ENCODE measurements around the gene SLC25A36.
A peak's percentile ranks its signal among the peaks of the same experiment; 100 is the strongest.
"Not testable (repeated sequence)": the region's sequence is repeated elsewhere in the genome, so short reads cannot be mapped to it uniquely, and the experiment has no call there.

SLC25A36 gene

GRCh38 chr3:140943781-140944552 lies 2.3 kb downstream of the SLC25A36 start:
- no peak overlapping the region for H4K8ac ChIP-seq (ENCODE audit: low read depth, low read length)
- no peak overlapping the region for H3K9ac ChIP-seq (ENCODE audit: low read length)
- H3K23ac ChIP-seq (ENCODE audit: low read length), result no peak overlapping the region
- no peaks in the 10 kb centered on the region for H3K27me3 ChIP-seq (ENCODE audit: insufficient read depth, low read length, poor library complexity)
- no peaks in the 10 kb centered on the region for H3K36me3 ChIP-seq (ENCODE audit: control insufficient read depth, insufficient read depth, low read length)
- H2BK5ac ChIP-seq (ENCODE audit: low read length), result no peak overlapping the region
- H3K4ac ChIP-seq (ENCODE audit: low read depth, low read length), result no peak overlapping the region
- 100% methylated on average over 1 of the region's 5 CpGs for WGBS (ENCODE audit: extremely low coverage, insufficient coverage, low lambda C conversion rate)
- peaks cover 48% of the 10 kb centered on the region for H3K79me2 ChIP-seq (ENCODE audit: control insufficient read depth, insufficient read depth, low read length)
- peaks cover 7% of the 10 kb centered on the region for H3K79me1 ChIP-seq (ENCODE audit: low read length)
- H3K4me1 ChIP-seq (ENCODE audit: control insufficient read depth, low read depth, low read length), result no peaks in the 10 kb centered on the region
- peak overlapping the region; percentile 17 for H3K56ac ChIP-seq (ENCODE audit: low read length)
- no peak overlapping the region for H3K27ac ChIP-seq (ENCODE audit: low read depth, low read length)
- no peak overlapping the region for H3K4me3 ChIP-seq (ENCODE audit: low read length)
- no peak overlapping the region for H3K18ac ChIP-seq (ENCODE audit: low read length)
- no peak overlapping the region for H2BK120ac ChIP-seq (ENCODE audit: low read depth, low read length)
- H2AK5ac ChIP-seq (ENCODE audit: low read length), result no peak overlapping the region
- no peak overlapping the region for H3K4me2 ChIP-seq (ENCODE audit: low read length)
- H4K5ac ChIP-seq (ENCODE audit: low read length), result no peak overlapping the region
- DNase-seq, result no peak
- no peak overlapping the region for H2BK15ac ChIP-seq (replicated peaks; ENCODE audit: low read depth)

GRCh38 chr3:140948460-140949249 lies 7.0 kb downstream of the SLC25A36 start:
- no peaks in the 10 kb centered on the region for H3K36me3 ChIP-seq (ENCODE audit: control insufficient read depth, insufficient read depth, low read length)
- H4K8ac ChIP-seq (ENCODE audit: low read depth, low read length), result no peak overlapping the region
- H3K27ac ChIP-seq (ENCODE audit: low read depth, low read length), result no peak overlapping the region
- H3K4ac ChIP-seq (ENCODE audit: low read depth, low read length), result no peak overlapping the region
- H3K4me3 ChIP-seq (ENCODE audit: low read length), result no peak overlapping the region
- peaks cover 65% of the 10 kb centered on the region for H3K79me2 ChIP-seq (ENCODE audit: control insufficient read depth, insufficient read depth, low read length)
- peaks cover 8% of the 10 kb centered on the region for H3K79me1 ChIP-seq (ENCODE audit: low read length)
- no peak overlapping the region for H4K5ac ChIP-seq (ENCODE audit: low read length)
- H3K23ac ChIP-seq (ENCODE audit: low read length), result no peak overlapping the region
- H3K4me1 ChIP-seq (ENCODE audit: control insufficient read depth, low read depth, low read length), result no peaks in the 10 kb centered on the region
- no peak overlapping the region for H3K9ac ChIP-seq (ENCODE audit: low read length)
- DNase-seq, result no peak
- H3K27me3 ChIP-seq (ENCODE audit: insufficient read depth, low read length, poor library complexity), result no peaks in the 10 kb centered on the region
- no peak overlapping the region for H2BK120ac ChIP-seq (ENCODE audit: low read depth, low read length)
- no peak overlapping the region for H3K18ac ChIP-seq (ENCODE audit: low read length)
- no peak overlapping the region for H2BK5ac ChIP-seq (ENCODE audit: low read length)
- H3K56ac ChIP-seq (ENCODE audit: low read length), result no peak overlapping the region
- no CpG with 5 or more reads among the region's 5 CpGs for WGBS (ENCODE audit: extremely low coverage, insufficient coverage, low lambda C conversion rate)
- H2BK15ac ChIP-seq (replicated peaks; ENCODE audit: low read depth), result no peak overlapping the region
- no peak overlapping the region for H3K4me2 ChIP-seq (ENCODE audit: low read length)
- H2AK5ac ChIP-seq (ENCODE audit: low read length), result no peak overlapping the region

GRCh38 chr3:140950144-140950543 lies 8.5 kb downstream of the SLC25A36 start:
- Histone ChIP-seq H4K8ac (ENCODE audit: low read depth, low read length) (no peak overlapping the region), H3K23ac (ENCODE audit: low read length) (no peak overlapping the region), H3K4me2 (ENCODE audit: low read length) (no peak overlapping the region), H2BK5ac (ENCODE audit: low read length) (no peak overlapping the region), H3K56ac (ENCODE audit: low read length) (no peak overlapping the region), H2BK15ac (replicated peaks; ENCODE audit: low read depth) (no peak overlapping the region), H3K36me3 (ENCODE audit: control insufficient read depth, insufficient read depth, low read length) (no peaks in the 10 kb centered on the region), H3K4me3 (ENCODE audit: low read length) (no peak overlapping the region), H4K5ac (ENCODE audit: low read length) (no peak overlapping the region), H3K18ac (ENCODE audit: low read length) (no peak overlapping the region), H3K4me1 (ENCODE audit: control insufficient read depth, low read depth, low read length) (no peaks in the 10 kb centered on the region), H2BK120ac (ENCODE audit: low read depth, low read length) (no peak overlapping the region), H3K4ac (ENCODE audit: low read depth, low read length) (no peak overlapping the region), H3K79me2 (ENCODE audit: control insufficient read depth, insufficient read depth, low read length) (peaks cover 67% of the 10 kb centered on the region), H3K27ac (ENCODE audit: low read depth, low read length) (no peak overlapping the region), H3K9ac (ENCODE audit: low read length) (no peak overlapping the region), H3K27me3 (ENCODE audit: insufficient read depth, low read length, poor library complexity) (no peaks in the 10 kb centered on the region), H2AK5ac (ENCODE audit: low read length) (no peak overlapping the region), H3K79me1 (ENCODE audit: low read length) (peaks cover 8% of the 10 kb centered on the region)
- WGBS (ENCODE audit: extremely low coverage, insufficient coverage, low lambda C conversion rate), result no CpG with 5 or more reads among the region's 1 CpG
- no peak for DNase-seq

GRCh38 chr3:140950863-140951262 lies 9.2 kb downstream of the SLC25A36 start:
- Histone ChIP-seq H3K18ac (ENCODE audit: low read length) (no peak overlapping the region), H3K4me3 (ENCODE audit: low read length) (no peak overlapping the region), H4K5ac (ENCODE audit: low read length) (no peak overlapping the region), H2AK5ac (ENCODE audit: low read length) (no peak overlapping the region), H3K27ac (ENCODE audit: low read depth, low read length) (no peak overlapping the region), H2BK15ac (replicated peaks; ENCODE audit: low read depth) (no peak overlapping the region), H3K9ac (ENCODE audit: low read length) (no peak overlapping the region), H3K36me3 (ENCODE audit: control insufficient read depth, insufficient read depth, low read length) (no peaks in the 10 kb centered on the region), H3K79me1 (ENCODE audit: low read length) (peaks cover 6% of the 10 kb centered on the region), H3K4me1 (ENCODE audit: control insufficient read depth, low read depth, low read length) (no peaks in the 10 kb centered on the region), H3K79me2 (ENCODE audit: control insufficient read depth, insufficient read depth, low read length) (peaks cover 68% of the 10 kb centered on the region), H3K4ac (ENCODE audit: low read depth, low read length) (no peak overlapping the region), H3K56ac (ENCODE audit: low read length) (no peak overlapping the region), H2BK120ac (ENCODE audit: low read depth, low read length) (no peak overlapping the region), H3K23ac (ENCODE audit: low read length) (no peak overlapping the region), H2BK5ac (ENCODE audit: low read length) (no peak overlapping the region), H3K27me3 (ENCODE audit: insufficient read depth, low read length, poor library complexity) (no peaks in the 10 kb centered on the region), H4K8ac (ENCODE audit: low read depth, low read length) (no peak overlapping the region), H3K4me2 (ENCODE audit: low read length) (no peak overlapping the region)
- WGBS (ENCODE audit: extremely low coverage, insufficient coverage, low lambda C conversion rate), result no CpG with 5 or more reads among the region's 2 CpGs
- DNase-seq, result peak; percentile 14

- H3K27ac ChIP-seq (ENCODE audit: low read depth, low read length); H3K18ac ChIP-seq (ENCODE audit: low read length); H2AK5ac ChIP-seq (ENCODE audit: low read length); H3K56ac ChIP-seq (ENCODE audit: low read length); H3K23ac ChIP-seq (ENCODE audit: low read length); DNase-seq; H3K4me2 ChIP-seq (ENCODE audit: low read length); H2BK15ac ChIP-seq (replicated peaks; ENCODE audit: low read depth); H4K8ac ChIP-seq (ENCODE audit: low read depth, low read length); H3K9ac ChIP-seq (ENCODE audit: low read length); H3K27me3 ChIP-seq (ENCODE audit: insufficient read depth, low read length, poor library complexity); H3K36me3 ChIP-seq (ENCODE audit: control insufficient read depth, insufficient read depth, low read length); H3K4me1 ChIP-seq (ENCODE audit: control insufficient read depth, low read depth, low read length); H3K79me1 ChIP-seq (ENCODE audit: low read length); H3K4me3 ChIP-seq (ENCODE audit: low read length); H2BK5ac ChIP-seq (ENCODE audit: low read length); H2BK120ac ChIP-seq (ENCODE audit: low read depth, low read length); H3K4ac ChIP-seq (ENCODE audit: low read depth, low read length); H4K5ac ChIP-seq (ENCODE audit: low read length): not testable (repeated sequence)
- WGBS (ENCODE audit: extremely low coverage, insufficient coverage, low lambda C conversion rate), result no CpG with 5 or more reads among the region's 5 CpGs
- H3K79me2 ChIP-seq (ENCODE audit: control insufficient read depth, insufficient read depth, low read length), result peaks cover 61% of the 10 kb centered on the region
These were observed 10.1 kb downstream of the SLC25A36 start for GRCh38 chr3:140951750-140952149.
